ENCODE measurements around the gene LILRA5.
"Not testable (repeated sequence)": the region's sequence is repeated elsewhere in the genome, so short reads cannot be mapped to it uniquely, and the experiment has no call there.

Gene LILRA5

DNA sequence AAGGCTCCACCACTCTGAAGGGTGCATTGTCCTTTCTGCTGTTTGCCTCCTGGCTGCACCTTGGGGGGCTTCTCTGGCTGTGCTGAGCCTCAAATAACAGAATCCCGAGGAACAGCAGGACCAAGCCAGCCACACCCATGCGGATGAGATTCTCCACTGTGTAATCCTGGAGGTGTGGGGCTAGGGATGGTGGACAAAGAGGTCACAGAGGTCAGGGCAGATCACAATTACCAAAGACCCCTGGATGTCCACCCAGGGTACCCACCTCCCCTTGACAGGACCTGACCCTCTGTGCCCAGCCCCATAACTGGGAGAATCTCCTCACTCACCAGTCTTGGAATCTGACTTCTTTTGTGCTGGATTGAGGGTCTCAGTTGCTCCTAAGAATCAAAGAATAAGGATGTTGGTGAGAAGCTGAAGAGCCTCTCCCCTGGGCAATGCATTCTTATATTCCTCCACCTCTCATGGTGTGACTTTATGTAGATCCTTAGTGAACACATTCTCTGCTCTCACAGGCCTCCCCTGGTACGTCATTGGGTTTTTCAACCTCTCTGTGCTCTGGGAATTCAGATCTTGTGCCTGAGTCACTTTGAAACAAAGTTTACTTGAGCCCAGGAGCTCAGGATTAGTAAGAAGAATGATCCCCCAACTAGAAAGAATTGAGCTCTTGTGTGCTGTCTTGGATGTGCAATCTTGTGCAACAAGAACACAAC lies 20.8 kb upstream of the LILRA5 start:
- no peak for DNase-seq (ENCODE audit: low read depth in 3 of 3)

DNA sequence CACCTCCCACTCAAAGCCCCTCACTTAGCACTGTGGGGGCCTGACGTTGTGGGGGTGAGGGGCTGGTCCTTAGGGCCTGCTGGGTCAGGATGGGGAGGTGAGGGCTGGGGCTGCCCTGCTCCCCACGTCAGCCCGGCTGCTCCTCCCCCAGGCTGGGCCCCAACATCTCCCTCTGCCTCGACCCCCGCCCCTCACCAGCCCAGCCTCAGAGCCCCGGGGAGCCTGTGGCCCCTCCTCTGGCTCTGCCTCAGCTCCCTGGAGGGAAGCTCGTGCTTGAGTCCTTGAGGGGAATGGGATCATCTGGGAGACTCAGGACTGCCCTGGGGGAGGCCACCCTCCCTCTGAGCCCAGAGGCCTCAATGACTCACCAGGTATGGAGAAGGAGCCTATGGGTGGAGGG lies 19.2 kb upstream of the LILRA5 start:
- no peak for DNase-seq (ENCODE audit: low read depth in 3 of 3)

DNA sequence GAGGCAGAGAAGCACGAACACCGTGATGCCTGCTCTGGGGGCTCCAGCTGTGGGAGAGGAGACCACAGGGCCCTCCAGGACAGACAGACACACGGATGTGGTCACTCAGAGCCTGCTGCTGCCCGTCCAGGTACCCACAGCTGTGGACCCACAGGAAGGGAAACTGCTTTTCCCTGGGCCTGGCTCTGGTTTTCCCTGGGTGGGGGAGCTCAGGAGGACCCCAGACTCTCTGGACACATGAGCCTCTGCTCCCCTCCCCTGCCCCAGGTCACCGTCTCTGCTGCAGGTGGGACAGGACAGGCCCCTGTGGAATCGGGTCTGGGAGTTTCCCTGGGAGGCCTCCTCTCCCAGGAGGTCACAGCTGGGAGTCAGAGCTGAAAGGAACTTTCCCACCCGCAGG lies 18.7 kb upstream of the LILRA5 start:
- DNase-seq (ENCODE audit: low read depth in 3 of 3), result no peak

DNA sequence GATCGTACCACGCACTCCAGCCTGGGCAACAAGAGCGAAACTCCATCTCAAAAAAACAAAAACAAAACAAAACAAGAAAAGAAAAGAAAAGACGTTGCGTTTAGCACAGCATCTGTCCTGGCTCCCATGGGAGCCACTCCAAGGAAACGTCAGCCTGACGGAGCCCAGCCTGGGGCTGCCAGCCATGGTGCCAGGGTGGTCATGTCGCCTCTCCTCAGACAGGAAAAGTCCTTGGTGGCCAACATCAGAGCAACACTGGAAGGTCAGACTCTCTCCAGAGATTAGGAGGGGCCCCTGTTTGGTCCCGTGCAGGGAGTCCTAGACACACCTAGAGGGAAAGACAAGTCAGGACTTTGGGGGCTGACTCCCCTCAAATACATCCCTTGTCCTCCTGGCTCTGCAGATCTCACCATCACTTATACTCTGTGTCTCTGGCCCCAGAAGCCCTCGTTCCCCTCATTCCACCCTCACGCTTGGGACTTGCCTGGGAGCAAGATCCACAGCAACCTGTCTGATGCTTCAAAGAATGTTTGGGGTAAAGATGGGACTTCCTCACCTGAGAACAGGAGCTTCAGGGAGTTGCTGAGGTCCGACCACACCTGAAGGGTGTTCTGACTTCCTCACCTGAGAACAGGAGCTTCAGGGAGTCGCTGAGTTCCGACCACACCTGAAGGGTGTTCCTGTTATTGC lies 16.7 kb upstream of the LILRA5 start:
- DNase-seq (ENCODE audit: low read depth in 3 of 3), result no peak

DNA sequence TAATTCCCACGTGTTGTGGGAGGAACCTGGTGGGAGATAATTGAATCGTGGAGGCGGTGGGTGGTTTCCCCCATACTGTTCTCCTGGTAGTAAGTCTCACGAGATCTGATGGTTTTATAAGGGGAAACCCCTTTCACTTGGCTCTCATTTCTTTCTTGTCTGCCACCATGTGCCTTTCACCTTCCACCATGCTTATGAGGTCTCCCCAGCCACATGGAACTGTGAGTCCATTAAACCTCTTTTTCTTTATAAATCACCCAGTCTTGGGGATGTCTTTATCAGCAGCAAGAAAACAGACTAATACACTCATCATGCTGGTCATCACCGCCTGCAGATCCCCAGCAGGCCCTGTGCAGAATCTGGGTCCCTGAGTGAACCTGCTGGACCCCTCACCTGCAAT lies 15.8 kb upstream of the LILRA5 start:
- DNase-seq (ENCODE audit: low read depth in 3 of 3), result not testable (repeated sequence)

DNA sequence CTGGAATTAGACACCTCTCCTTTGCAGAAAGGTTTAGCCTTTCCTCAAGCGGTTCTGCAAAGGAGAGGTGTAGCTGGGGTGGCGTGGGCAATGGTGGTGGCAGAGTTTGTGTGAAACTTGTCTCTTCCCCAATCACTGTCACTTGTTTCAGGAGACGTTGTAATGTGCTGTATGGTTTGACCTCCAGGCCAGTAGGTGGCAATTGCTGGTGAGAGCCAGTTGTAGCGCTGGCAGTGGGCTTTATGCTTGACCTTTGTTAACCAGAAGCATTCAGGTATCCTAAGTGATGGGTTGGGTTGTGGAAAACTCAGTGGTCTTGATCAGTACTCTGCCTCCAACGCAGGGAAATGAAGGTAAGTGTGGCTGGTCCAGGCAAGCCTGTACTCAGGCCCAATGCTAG lies 12.7 kb upstream of the LILRA5 start:
- DNase-seq (ENCODE audit: low read depth in 3 of 3), result no peak

DNA sequence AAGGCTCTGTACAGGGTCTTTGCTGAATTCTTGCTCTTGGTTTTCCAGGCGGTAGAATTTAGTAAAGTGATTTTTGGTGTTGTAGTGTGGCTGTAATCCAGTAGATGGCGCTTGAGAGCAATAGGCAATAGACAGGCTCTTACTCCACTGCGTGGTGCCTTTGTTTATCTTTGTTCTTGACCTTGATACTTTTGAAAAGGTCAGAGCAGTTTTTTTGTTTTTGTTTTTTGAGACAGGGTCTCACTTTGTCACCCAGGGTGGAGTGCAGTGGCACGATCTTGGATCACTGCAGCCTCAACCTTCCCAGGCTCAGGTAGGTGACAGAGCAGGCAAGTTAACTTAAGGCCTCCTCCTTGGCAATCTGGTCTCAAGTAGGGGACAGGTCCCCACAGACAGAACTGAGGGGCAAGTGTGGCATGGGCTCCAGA lies 12.2 kb upstream of the LILRA5 start:
- peak in 1 of 3 experiments; percentile 42 for DNase-seq (ENCODE audit: low read depth in 3 of 3)

DNA sequence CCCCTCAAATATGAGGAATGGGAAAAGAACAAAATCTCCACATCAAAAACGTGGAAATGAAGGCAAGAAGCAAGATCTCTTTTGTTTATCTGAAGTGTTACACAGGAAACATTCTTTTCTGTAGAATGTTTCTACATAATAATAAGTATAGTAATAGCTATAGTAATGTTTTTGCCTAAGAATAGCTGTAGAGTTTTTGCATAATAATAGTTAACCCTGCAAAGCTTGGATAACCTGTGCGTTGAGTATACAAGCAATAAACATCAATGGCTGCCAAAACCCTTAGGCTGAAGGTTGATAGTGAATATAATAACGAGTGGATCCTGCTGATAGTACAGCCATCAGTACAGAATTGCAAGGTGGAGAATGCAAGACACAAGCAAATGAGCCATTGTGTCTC lies 11.1 kb upstream of the LILRA5 start:
- DNase-seq (ENCODE audit: low read depth in 3 of 3), result no peak

DNA sequence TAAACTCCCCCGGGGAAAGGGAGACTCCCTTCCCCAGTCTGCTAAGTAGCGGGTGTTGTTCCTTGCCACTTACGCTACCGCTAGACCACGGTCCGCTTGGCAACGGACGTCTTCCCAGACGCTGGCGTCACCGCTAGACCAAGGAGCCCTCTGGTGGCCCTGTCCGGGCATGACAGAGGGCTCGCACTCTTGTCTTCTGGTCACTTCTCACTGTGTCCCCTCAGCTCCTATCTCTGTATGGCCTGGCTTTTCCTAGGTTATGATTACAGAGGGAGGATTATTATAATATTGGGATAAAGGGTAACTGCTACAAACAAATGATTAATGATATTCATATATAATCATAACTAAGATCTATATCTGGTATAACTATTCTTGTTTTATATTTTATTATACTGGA lies 10.0 kb upstream of the LILRA5 start:
- DNase-seq (ENCODE audit: low read depth in 3 of 3), result not testable (repeated sequence)

DNA sequence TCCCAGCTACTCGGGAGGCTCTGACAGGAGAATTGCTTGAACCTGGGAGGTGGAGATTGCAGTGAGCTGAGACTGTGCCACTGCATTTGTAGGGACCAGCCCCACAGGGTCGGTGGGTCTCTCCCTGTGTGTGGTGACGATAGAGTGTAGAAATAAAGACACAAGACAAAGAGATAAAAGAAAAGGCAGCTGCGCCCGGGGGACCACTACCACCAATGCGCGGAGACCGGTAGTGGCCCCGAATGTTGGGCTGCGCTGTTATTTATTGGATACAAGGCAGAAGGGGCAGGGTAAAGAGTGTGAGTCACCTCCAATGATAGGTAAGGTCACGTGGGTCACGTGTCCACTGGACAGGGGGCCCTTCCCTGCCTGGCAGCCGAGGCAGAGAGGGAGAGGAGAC lies 9.3 kb upstream of the LILRA5 start:
- not testable (repeated sequence) for DNase-seq (ENCODE audit: low read depth in 3 of 3)

DNA sequence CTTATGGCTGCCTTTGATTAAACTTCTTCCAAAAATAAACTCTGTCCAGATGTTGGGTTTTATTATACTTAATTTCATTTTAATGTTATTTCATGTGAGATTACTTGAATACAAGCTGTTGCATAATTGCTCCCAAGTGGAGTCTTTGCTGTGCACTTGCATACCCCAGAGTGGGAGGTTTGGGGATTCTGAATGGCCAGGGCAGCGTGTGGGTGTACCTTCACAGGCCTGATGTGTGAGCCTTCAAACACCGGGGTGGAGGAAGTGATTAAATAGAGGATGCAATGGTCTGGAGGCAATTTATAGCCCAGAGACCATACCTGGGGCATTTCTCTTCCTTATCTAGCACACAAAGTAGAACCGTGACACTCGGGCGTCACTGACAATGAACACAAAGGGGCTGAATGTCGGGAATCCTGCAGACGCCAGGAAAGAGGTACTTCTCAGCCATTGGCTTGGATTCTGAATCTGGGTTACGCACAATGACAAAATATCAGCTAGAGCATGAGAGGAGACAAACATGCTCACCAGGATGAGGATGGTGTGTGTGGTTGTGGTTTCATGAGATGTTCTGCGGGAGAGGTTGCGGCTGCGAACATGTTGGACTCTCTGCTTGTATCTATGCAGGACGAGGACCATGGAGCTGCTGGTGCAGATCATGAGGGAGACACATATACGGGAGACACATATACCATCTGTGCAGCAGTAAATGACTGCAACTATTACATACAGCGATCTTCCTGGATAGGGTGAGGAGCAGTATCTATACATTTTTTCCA lies 7.1 kb upstream of the LILRA5 start:
- no peak for DNase-seq (ENCODE audit: low read depth in 3 of 3)

DNA sequence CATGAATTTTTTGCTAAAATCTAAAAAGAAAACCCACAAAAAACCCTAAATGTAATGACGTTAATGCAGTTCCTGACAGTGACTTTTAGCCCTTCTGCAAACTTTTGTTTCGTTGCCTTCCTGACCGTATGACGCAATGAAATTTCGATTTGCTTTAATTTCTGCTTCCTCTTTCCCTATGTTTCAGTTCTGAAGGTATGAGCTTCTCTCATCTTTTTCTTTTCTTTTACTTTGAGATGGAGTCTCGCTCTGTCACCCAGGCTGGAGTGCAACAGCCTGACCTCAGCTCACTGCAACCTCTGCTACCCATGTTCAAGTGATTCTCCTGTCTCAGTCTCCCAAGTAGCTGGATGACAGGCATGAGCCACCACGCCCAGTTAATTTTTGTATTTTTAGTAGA lies 6.1 kb upstream of the LILRA5 start:
- no peak for DNase-seq (ENCODE audit: low read depth in 3 of 3)

DNA sequence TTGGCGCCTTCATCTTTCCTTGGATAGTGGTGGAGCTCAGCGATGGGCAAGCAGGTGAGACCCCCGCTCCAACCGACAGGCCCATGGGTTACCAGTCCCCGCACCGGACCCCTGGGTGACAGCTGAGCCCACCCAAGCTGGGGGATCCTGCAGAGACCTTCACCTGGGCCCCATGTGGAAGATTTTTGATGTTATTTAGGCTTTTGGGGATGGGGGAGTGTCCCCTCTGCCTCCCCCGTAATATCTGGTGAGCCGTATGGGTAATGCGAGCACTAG lies 4.9 kb upstream of the LILRA5 start:
- no peak for DNase-seq (ENCODE audit: low read depth in 3 of 3)

DNA sequence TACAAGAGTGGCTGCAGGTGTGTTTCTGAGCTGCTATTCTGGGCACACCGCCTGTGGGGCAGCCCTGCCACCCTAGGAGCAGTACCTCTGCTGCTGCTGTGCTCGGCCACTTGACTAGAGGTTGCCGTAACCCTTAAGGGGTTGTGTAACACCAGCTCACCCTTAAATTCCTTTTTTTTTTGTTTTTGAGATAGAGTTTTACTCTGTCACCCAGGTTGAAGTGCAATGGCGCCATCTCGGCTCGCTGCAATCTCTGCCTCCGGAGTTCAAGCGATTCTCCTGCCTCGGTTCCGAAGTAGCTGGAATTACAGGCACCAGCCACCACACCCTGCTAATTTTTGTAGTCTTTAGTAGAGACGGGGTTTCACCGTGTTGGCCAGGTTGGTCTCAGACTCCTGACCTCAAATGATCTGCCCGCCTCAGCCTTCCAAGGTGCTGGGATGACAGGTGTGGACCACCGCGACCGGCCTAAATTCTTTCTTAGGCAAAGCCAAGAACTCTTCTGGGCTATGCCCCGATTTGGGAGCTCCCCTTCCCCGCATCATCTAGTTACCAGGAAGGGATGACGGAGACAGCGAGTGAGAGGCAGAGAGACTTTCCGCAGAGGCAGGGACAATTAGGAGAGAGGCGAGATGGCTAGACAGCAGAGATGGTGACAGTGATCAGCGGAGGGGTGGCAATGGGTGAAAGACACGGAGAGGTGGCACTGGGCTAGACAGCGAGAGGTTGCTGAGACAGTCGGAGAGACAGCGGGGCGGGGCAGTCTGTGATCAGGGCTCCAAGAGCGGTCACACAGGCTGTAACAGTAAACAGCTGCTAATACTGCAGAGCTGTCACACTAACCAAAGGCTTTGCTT lies 4.4 kb upstream of the LILRA5 start:
- DNase-seq (ENCODE audit: low read depth in 3 of 3), result no peak

DNA sequence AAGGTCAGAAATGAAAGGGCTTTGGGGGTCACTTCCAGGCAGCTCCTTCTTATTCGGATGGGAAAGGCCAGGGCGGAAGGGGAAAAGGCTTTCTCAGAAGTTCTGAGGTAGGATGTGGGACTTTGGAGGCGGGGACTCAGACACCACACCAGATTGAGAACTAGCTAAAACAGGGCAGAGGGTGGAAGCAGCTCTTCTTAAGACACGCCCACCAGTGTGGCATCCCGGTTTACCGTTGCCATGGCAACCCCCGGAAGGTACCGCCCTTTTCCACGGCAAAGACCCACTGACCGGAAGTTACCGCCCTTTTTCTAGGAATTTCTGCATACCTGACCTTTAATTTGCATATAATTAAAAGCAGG lies 3.8 kb upstream of the LILRA5 start:
- no peak for DNase-seq (ENCODE audit: low read depth in 3 of 3)

DNA sequence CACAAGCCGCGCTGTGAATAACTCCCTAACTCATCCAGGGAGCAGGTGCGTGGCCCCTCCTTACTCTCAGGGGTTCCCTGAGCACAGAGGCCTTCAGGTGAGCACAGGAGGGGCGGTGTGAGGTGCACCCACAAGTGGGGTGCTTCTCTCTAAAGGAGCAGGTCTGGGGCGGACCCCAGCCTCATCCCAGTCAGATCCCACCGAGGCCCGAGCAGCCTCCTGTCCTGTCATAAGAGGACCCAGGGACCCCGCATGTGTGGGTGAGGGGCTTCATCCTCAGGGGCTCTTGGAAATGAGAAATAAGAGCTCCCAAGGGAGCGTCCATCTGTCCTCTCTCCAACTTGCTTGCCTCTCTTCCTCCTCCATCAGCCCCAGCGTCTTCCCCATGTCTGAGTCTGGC lies 3.0 kb upstream of the LILRA5 start:
- DNase-seq (ENCODE audit: low read depth in 3 of 3), result no peak

DNA sequence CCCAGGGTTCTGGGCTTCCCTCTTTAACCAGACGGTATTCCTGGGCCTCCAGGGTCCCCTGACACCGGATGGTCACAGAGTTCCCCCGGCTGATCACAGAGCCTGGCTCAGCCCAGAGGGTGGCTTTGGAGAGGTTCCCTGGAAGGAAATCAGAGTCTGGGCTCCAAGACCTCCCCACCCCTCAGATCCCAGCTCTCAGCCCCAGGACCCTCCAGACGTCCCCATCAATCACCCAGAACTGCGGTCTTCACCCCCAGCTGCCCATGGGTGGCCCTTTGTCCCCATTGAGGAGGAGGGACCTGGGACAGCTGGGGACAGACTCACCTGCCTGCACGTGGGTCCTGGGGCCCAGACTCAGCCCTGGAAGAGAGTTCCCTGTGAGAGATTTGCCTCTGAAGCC lies 955 bp downstream of the LILRA5 start:
- no peak for DNase-seq (ENCODE audit: low read depth in 3 of 3)

DNA sequence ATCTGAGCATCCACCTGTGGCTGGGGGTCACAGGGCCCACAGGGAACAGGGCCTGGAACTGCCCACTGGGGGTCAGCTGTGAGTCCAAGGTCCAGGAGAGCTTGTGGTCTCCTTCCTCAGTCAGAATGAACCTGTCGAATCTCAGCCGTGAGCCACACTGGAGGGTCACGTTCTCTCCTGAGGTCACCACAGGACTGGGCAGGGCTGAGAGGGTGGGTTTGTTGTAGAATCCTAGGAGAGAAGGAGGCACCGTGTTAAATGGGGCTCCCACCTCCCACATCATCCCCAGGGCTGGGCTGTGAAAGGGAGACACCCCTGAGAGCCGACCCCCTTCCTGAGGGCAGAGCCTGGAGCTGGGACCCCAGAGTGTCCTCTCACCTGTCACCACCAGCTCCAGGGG lies 1.5 kb downstream of the LILRA5 start:
- no peak for DNase-seq (ENCODE audit: low read depth in 3 of 3)

DNA sequence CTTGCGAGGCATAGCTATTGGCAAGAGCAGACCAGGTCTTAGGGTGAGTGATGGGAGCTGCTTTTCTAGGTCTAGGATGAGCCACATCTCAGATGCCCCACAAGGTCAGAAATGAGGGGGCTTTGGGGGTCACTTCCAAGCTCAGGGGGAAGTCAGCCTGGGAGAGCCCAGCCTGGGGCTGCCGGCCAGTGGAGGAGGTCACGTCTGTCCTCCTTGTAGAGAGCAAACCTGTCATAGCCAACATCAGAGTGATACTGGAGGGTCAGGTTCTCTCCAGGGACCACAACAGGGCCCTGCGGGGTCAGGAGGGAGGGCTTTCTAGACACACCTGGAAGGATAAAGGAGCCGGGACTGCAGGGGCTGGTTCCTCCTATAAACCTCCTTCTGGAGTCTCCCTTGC lies 2.4 kb downstream of the LILRA5 start:
- no peak for DNase-seq (ENCODE audit: low read depth in 3 of 3)

DNA sequence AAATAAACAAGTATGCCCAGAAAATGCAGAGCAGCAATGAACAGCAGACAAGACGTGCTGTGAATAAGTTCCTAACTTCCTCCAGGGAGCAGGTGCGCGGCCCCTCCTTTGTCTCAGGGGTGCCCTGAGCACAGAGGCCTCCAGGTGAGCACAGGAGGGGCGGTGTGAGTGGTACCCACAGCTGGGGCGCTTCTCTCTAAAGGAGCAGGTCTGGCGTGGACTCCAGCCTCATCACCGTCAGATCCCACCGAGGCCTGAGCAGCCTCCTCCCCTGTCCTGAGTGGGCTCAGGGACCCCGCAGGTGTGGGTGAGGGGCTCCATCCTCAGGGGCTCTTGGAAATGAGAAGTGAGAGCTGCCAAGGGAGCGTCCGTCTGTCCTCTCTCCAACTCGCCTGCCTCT lies 3.2 kb downstream of the LILRA5 start:
- DNase-seq (ENCODE audit: low read depth in 3 of 3), result no peak

DNA sequence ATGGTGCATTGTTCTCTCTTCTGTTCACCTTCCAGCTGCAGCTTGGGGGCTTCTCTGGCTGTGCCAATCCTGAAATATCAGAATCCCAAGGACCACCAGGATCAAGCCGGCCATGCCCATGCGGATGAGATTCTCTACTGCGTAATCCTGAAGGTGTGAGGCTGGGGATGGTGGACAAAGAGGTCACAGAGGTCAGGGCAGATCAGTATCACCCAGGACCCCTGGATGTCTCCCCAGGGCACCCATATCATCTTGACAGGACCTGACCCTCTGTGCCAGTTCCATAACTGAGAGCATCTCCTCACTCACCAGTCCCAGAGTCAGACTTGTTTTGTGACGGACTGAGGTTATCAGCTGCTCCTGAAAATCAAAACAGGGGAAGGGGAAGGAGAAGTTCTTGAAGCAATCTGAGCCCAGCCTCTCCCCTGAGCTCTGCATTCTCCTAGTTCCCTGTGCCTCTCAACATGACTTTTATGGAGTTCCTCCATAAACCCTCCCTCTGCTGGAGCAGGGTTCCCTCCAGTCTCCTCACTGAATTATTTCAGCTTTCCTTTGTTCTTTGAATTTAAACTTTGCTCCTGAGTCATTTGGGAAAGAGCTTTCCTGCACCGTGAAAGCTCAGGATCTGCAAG lies 5.5 kb downstream of the LILRA5 start:
- no peak for DNase-seq (ENCODE audit: low read depth in 3 of 3)

DNA sequence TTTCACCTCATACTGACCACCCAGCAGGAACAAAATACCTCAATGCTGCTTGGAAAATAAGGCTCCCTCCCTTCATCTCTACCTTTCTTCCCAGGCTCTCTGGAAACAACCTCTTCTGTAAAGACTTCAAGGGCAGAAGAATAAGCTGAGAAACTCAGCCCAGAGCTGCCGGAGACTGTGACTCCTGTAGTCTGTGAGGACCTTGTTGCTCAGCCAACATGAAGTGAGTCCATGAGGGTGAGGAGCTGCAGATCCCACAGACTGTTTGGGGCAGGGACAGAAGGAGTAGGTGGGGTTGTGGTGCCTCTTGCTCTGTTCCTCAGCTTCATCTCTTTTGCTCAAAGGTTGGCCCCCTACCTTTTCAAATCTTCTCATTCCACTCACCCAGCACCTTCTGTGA lies 7.8 kb downstream of the LILRA5 start:
- DNase-seq (ENCODE audit: low read depth in 3 of 3), result no peak

All from stimulated activated CD4-positive, alpha-beta T cell treated with anti-CD3 and anti-CD28 coated beads, TNF-alpha, amount 100 ng/mL, for 24 hours (primary cell).